A172 (cell line): ENCODE measurements around the gene CLN5. TPM values are rescaled to one million over a fixed set of nuclear protein-coding genes. Genes with fewer than 3 reads are reported as not detected.
A peak's percentile ranks its signal among the peaks of the same experiment; 100 is the strongest.
"Not testable (repeated sequence)": the region's sequence is repeated elsewhere in the genome, so short reads cannot be mapped to it uniquely, and the experiment has no call there.

Experiments used
- DNase-seq: peaks from one replicate; pipeline ENCODE4 v3.0.0-alpha.2; 2015; ENCODE audit warnings: low spot score
- total RNA-seq: library from RNA; depleted of rRNA; stranded (reverse); fragments of >200 nt; shearing (Covaris generic); gene quantifications from 2 replicates; pipeline ENCODE4 v1.2.3, GENCODE V29; 2014; rRNA removed

CLN5 gene
- 18.7 and 24.9 TPM in 2 replicates for total RNA-seq

DNA sequence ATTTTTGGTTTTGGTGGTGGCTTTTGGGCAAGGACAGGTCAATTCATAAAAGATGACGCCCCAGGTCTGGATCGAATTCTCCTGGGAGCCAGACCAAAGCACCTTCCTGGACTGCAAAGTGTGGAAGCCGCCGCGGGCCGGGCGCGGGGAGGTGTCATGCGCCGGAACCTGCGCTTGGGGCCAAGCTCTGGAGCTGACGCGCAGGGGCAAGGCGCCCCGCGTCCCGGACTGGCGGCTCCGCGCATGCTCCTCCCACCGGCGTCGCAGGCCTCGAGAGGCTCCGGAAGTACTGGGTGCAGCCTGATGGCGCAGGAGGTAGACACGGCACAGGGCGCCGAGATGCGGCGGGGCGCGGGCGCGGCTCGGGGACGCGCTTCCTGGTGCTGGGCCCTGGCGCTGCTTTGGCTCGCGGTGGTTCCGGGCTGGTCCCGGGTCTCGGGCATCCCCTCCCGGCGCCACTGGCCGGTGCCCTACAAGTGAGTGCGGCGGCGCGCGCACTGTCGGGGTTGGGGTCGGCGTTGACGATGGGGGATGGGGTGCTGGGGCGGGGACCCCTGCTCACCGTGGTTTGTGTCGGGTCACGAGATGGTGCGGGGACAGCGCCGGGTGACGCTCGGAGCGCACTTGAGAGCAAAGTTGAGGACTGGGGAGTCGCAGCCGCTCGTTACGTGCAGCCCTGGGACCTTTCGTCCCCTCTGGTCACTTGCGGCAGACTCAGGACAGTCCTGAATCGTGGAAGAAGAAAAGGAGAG, at the start of gene CLN5:
TSS of gene CLN5 (plus strand) at position 286 of the 752 bp plus-strand sequence. CDS start at position 304, 18 bp downstream.
- DNase-seq: peak; percentile 81

DNA sequence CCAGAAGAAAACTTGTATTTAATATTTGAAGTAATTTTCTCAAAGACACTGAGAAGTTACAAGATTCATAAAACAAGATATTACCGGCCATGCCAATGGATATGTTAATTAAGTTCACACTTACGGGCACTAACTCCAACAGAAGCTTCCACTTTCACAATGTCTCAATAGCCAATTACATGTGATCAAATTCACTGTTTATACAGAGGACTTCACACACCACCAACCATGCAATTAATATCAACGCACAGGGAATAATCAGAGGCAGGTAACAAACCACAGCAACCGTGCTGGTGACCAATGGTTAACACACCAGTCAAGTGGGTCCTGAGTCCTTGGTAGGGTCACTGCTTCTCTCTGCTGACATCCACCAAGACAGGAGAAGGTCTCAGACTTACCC, 49.5 kb upstream of the CLN5 start:
- DNase-seq: no peak

DNA sequence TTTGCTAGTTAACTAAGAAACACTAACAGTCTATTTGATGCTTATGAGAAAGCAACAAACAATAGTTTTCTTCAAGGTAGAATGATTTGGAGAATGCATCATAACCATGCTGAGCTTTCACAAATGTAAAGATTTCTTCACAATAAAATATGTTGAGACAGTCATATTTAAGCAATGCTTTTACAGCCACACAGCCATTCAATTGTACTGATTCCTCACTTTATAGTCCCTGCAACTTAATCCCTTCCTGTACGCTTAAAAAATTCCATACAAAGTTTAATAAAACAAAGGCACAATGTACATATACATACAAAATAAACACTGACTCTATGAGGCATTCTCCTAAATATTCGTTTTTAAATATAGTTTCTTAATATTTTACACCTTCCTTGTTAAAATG, 48.2 kb upstream of the CLN5 start:
- DNase-seq: no peak

DNA sequence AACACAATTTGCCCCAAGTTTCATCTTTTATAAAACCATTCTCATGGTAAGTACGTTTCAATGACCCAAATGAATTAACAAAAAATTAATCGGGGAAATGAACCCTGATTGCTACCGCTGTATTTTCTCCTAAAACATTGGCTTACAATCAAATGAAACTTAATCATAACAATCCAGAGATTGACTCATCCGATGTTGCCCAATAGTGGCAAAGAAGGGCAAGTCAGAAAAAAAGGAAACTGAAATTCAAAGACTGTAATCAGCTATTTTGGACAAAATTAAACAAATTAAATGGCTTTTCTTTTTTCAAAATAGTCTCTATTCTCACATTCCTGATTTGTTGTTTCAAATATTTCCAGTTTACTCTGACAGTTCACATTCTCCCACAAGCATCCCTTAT, 47.4 kb upstream of the CLN5 start:
- peak; percentile 10 for DNase-seq

DNA sequence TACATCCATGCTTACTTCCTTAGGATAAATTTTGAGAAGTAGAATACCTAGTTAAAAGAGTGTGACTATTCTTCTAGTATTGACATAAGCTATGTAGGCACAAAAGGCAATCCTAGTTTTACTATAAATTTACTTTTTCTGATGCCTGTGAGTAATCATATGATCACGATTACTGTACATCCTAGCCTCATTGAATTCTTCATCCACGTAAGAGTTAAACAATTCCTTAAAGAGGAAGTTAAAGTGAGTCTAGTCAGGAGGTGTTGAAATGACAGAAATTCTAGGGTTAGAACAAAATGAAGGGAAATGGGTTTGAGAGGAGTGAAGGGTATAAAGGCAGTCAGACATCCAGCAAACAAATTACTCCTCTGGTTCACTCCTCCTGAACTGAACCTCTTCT, 43.7 kb upstream of the CLN5 start, which contains the start of gene ACOD1:
TSS of gene ACOD1 (plus strand) at position 363 of the 400 bp plus-strand sequence. CDS start 48 bp downstream, outside the sequence.
- no peak for DNase-seq

DNA sequence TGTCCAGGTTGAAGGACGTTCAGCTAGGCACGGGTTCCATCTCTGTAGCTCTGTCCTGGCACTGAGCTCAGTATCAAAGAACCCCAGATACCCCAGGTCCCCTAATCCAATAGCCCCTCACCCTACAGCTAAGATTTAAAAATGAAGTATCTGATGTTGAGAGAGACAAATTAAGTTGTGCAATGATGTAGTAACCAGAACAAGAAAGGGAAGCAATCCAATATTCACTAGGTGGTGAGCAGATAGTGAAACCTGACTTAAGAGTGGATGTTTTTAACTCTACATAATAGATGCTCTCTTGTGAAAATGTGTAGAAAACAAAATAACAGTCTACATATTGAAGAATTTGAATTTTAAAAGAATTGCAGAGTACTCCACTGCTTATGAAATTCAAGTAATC, 41.8 kb upstream of the CLN5 start:
- DNase-seq: no peak

DNA sequence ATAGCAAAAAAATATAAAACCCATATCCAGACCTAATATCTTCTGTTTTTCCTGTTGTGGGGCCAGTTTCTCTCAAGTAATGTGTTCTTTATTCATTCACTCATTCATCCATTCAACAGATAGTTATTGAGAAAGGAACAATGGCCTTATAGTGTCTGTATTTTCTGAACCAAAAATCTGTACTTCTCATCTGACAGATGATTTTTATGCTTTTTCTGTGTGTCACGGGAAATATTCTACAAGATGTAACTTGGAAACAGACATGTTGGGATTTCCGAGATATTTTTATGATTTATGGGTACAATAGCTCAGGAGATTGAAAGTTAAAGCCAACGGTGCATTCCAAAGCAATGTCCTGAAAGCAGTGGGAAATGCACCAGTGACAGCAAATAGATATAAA, 37.9 kb upstream of the CLN5 start:
- no peak for DNase-seq

DNA sequence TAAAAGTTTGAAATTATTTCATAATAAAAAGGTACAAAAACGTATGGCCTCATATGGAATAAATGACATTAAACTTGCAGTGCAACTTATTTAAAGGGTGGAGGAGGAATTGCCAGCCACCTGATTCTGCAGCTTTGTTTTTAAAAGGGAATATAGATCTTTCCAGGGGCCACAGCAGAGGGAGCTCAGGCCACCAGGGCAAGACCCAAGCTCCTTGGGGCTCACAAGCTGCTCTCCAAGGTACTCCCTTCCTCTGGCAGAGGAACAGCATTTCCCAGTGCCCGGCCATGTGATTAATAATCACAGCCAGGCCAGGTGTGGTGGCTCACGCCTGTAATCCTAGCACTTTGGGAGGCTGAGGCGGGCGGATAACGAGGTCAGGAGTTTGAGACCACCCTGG, 37.3 kb upstream of the CLN5 start:
- no peak for DNase-seq

DNA sequence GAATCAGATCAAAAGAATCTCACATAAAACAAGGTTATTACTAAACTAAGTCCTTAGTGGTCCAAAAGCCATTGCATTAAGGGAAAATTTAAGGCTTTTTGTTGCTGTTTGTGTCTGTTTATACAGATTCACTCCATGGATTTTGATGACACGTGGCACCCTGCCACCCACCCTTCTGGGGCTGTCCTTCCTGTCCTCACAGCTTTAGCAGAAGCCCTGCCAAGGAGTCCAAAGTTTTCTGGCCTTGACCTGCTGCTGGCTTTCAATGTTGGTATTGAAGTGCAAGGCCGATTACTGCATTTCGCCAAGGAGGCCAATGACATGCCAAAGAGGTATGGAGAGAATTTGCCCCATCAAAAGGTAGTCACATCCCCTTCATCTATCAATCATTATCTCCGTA, 36.7 kb upstream of the CLN5 start:
- DNase-seq: no peak

DNA sequence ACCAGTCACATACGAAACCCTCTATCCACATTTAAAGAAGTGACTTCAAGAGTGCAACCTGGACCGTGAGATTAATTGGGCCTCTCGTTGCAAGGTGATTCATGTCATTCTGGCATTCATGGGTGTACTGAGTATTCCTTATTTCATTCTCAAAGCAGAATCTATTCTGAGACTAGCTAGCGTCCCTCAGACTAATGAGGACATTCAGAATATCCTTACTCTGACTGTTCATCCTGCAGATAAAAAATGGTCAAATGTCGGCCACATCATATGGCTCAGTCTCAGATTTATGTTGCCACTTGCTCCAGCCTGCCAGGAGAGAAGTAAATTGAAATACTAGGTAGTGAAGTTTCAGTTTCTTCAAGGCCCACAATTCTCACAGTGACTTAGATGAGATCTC, 36.2 kb upstream of the CLN5 start:
- no peak for DNase-seq

DNA sequence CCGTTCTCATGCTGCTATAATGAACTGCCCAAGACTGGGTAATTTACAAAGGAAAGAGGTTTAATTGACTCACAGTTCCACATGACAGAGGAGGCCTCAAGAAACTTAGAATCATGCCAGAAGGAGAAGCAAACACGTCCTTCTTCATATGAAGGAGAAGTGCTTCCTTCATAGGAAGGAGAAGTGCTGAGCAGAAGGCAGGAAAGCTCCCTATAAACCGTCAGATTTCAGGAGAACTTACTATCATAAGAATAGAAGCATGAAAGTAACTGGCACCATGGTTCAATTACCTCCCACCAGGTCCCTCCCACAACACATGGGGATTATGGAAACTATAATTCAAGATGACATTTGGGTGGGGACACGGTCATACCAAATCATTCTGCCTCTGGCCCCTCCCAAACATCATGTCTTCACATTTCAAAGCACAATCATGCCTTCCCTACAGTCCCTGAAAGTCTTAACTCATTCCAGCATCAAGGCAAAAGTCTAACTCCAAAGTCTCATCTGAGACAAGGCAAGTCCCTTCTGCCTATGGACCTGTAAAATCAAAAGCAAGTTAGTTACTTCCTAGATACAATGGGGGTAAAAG, 32.9 kb upstream of the CLN5 start:
- DNase-seq: no peak

DNA sequence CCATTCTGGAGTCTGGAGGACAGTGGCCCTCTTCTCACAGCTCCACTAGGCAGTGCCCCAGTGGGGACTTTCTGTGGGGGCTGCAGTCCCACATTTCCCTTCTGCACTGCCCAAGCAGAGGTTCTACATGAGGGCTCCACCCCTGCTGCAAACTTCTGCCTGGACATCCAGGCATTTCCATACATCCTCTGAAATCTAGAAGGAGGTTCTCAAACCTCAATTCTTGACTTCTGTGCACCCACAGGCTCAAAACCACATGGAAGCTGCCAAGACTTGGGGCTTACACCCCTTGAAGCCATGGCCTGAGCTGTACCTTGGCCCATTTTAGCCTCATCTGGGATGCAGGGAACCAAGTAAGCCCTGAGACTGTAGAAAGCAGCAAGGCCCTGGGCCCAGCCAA, 32.1 kb upstream of the CLN5 start:
- DNase-seq: not testable (repeated sequence)

DNA sequence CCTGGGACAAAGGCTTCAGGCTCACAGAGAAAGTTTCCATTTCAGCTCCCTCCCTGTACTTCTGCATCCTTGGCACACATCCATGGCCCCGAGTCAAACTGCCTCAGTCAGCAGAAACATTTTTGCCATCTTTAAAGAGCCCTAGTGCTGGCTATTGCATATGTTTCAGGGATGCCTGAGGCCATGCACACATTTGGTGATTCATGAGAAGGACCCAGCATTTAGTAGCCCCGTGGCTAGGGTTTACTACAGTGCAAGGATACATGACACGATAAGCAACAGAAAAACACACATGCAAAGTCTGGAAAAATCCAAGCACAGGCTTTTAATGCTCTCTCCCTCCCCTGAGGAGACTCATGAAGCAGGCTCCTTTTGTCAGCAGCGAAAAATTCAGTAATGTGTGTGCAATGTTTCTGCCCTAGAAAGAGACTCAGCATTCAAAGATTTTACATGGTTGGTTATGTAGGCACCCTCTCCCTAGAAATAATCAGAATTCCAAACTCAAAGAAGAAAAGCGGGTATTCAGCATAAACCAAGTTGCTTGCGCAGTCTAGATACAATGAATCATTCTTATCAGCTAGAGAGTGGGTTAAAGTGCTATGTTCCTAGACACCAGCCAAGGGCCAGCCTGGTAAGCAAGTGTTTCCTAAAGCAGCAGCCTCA, 26.0 kb upstream of the CLN5 start:
- DNase-seq: no peak

DNA sequence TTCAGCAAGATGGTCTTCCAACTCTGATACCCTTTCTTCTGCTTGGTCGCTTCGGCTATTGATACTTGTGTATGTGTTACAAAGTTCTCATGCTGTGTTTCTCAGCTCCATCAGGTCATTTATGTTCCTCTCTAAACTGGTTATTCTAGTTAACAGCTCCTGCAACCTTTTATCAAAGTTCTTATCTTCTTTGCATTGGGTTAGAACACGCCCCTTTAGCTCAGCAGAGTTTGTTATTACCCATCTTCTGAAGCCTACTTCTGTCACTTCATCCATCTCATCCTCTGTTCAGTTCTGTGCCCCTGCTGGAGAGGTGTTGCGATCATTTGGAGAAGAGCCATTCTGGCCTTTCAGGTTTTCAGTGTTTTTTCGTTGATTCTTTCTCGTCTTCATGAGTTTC, 24.9 kb upstream of the CLN5 start:
- DNase-seq: no peak

DNA sequence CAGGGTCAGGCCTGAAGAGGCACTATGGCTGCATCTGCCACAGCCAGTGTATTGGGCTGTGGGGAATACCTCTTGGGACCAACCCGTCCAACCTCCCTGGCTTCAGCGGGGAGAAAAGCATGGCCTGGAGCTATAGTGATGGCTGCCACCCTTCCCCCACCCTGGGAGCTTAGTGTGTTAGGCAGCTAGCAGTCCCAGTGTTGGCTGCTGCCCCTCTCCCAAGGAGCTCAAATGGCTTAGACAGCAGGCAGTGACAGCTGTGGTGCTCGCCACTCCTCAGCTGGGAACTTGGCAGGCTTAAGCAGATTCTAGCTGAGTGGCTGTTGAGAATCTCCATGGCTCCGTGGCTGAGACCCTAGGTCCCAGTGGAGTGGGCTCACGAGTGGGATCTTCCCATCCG, 23.8 kb upstream of the CLN5 start:
- no peak for DNase-seq

DNA sequence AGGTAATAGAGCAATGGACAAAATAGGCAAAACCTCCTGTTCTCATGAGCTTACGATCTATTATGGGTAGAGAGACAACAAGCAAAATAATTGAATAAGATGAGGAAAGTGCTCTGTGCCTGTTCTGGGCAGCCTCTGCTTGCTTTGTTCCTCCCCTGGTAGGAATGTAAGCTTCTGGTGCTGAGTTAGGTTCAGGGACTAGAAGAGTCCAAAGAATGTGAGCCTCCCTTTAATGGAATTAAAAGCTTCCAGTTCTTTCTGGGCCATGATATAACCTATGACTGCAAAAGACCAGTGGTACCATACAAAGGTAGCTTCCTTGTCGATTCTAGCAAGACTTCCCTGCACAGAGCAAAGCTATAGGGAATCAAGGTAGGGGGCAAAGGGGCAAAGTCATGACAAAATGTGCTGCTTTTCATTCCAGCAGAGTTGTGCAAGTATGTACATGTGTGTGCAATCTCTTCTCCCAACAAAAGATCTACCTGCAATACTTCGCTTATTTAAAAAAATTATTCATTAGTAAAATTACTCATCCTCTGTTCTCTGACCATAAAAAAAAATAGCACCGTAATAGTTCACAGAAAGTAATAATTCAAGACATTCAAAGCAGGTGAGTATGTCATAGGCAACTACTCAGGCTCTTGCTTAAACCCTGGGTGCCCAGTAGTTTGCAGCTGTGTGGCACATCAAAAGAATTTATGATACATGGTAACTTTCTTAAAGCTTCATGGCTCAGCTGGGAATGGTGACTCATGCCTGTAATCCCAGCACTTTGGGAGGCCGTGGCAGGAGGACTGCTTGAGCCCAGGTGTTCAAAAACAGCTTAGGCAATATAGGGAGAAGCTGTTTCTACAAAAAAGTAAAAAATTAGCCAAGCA, 22.2 kb upstream of the CLN5 start:
- DNase-seq: peak; percentile 28

DNA sequence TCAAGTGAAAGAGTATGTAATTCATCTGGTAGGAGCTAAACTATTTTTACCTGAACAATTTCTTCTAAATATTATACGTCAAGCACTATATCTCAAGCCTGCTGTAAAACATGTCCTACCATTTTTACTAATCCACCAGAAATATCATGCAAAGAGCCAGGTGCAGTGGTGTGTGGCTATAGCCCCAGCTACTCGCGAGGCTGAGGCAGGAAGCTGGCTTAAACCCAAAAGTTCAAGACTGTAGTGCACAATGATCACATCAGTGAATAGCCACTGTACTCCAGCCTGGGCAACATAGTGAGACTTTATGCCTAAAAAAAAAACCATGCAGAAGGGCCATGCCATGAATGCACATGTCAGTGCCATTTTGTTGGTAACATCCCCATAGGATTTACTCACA, 20.7 kb upstream of the CLN5 start:
- no peak for DNase-seq

DNA sequence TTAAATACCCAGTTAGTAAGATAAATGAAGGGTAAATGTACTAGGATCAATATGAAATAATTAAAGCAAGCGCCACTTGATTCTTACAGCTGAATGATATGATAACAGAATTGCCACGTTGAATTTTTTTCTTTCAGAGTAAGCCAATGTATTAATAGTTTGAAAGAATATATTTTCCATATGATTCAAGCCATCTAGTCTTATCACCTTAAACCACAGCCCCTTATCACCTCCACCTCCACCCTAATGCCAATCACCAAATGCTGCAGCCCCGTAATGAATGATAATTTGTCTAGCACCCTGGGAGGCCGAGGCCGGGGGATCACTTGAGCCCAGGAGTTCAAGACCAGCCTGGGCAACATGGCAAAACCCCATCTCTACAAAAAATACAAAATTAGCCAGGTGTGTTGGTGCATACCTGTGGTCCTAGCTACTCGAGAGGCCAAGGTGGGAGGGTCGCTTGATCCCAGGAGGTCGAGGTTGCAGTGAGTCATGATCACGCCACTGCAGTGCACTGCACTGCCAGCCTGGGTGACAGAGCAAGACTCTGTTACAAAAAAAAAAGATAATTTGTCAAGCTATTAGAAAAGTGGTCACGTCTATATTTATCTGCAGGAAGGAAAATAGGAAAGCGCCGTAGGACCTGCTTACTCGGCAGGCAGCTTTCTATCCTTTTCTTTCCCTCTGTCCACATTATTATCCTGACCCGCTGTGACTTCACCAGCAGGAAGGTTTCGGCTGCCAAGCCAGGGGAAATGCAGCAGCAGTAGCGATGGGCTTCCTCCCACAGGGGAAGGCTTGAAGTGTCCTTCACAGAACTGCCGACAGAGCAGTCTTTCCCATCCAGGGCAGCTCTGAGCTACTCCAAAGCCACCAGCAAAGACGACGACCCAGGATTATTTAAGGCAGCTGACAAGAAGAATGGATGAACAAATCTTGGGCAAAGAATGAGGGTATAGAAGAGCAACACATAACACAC, 19.7 kb upstream of the CLN5 start:
- no peak for DNase-seq

DNA sequence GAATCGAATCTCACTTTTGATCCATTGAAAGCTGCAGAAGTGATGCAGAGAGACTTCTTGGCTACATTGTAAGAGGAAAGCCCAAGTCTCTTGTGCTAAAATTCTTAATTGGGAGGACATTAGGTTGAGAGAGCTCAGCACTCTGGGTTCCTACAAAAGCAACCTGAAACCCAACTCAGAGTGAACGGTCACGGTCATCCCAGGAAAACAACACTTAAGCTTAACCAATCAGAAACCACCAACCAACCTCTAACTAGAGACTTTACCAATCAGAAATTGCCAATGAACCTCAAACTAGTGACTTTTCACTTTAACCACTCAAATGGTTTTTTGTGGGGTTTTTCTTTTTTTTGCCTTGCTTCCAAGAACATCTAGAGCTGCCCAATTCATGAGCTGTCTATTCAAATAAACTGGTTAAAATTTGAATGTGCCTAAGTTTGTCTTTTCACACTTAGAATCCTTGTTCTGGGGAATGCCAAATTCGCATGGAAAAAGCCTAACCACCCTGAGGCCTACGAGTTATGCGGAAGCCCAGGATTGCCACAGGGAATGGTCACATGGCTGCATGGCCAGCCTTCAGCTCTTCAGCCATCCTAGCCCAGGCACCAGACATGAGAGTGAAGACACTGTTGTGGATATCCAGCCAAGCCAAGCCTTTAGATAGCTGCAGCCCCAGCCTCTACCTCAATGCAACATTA, 17.8 kb upstream of the CLN5 start:
- DNase-seq: no peak

DNA sequence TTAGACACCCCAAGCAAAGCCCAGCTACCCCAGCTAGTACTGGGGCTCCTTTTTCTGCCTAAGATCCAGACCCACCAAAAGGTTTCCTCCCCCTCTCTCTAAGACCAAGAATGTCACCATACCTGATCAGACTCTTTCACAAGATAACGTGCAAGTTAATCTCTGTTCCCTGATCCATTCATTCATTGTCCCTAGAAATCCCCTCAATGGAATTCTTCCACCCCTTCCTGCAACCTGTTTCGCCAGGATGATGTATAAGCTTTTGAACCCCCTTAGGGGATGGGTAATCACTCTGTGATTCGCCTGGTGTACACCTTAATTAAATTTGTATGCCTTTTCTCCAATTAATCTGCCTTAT, 17.3 kb upstream of the CLN5 start:
- DNase-seq: no peak
